ENCODE results near the gene GZMM.

The GZMM gene

GRCh38 chr19:567296-567900 lies 23.5 kb downstream of the GZMM start:
- no peak for DNase-seq

GRCh38 chr19:570251-570686 lies 26.4 kb downstream of the GZMM start:
- no peak for DNase-seq

GRCh38 chr19:570937-571565 lies 27.2 kb downstream of the GZMM start:
- no peak for DNase-seq

GRCh38 chr19:571566-571974 lies 27.7 kb downstream of the GZMM start:
- DNase-seq = no peak

GRCh38 chr19:572140-572742 lies 28.4 kb downstream of the GZMM start, which contains the start of gene BSG:
Gene BSG (plus strand): TSS chr19:572596. CDS start chr19:572635, 39 bp downstream.
- DNase-seq = peak; percentile 98

- no peak for DNase-seq
These were observed 29.1 kb downstream of the GZMM start for GRCh38 chr19:572743-573518.

- no peak for DNase-seq
These were observed 29.6 kb downstream of the GZMM start for GRCh38 chr19:573519-573825.

- DNase-seq = no peak
These were observed 31.0 kb downstream of the GZMM start for GRCh38 chr19:574658-575526.

GRCh38 chr19:575527-576506 lies 32.0 kb downstream of the GZMM start:
- DNase-seq = no peak

GRCh38 chr19:576768-577438 lies 33.0 kb downstream of the GZMM start:
- no peak for DNase-seq

- no peak for DNase-seq
These were observed 33.9 kb downstream of the GZMM start for GRCh38 chr19:577439-578392.

- DNase-seq = no peak
These were observed 35.4 kb downstream of the GZMM start for GRCh38 chr19:579111-579841.

- DNase-seq = no peak
These were observed 35.9 kb downstream of the GZMM start for GRCh38 chr19:579842-580155.

GRCh38 chr19:580274-580835 lies 36.5 kb downstream of the GZMM start:
- no peak for DNase-seq

GRCh38 chr19:581399-582111 lies 37.7 kb downstream of the GZMM start:
- DNase-seq = no peak

- DNase-seq = no peak
These were observed 38.8 kb downstream of the GZMM start for GRCh38 chr19:582497-583197.

GRCh38 chr19:583198-583967 lies 39.5 kb downstream of the GZMM start:
- DNase-seq = no peak
